Measurements from ENCODE around the gene GAA. TPM values are rescaled to one million over a fixed set of nuclear protein-coding genes. Genes with fewer than 3 reads are reported as not detected.
A peak's percentile ranks its signal among the peaks of the same experiment; 100 is the strongest.

GAA gene
- total RNA-seq (2014; rRNA removed; shearing (Covaris generic)) (34.8 and 43.2 TPM in 2 replicates), total RNA-seq (2022) (51.6 and 59.4 TPM in 2 replicates), Bru-seq, nascent RNA (percentile 48 among the genes with signal in this experiment), BruChase-seq, experiment 1, labeled RNA remaining after a 6-hour chase (percentile 57 among the genes with signal in this experiment), BruChase-seq, experiment 2, labeled RNA remaining after a 2-hour chase (percentile 49 among the genes with signal in this experiment)
- long read RNA-seq, transcript GAA-202 (21 exons, 3,549 nt) = major isoform, 29 of 101 reads
- long read RNA-seq, transcript GAA-201 (20 exons, 3,626 nt) = minor isoform, 7 of 101 reads
- long read RNA-seq, transcript GAA-208 (2 exons, 952 nt) = minor isoform, 5 of 101 reads
- long read RNA-seq, partial matches to known transcripts = 21 of 101 reads
- long read RNA-seq, other reads (novel, unspliced or antisense) = 38 of 101 reads

- Histone ChIP-seq H3K4me3 (ENCODE audit: low read depth, low read length, poor library complexity, severe bottlenecking) (peak within 1 kb of the TSS; percentile 75), H4K20me1 (ENCODE audit: insufficient read depth, low read length) (no peaks in the 10 kb centered on the region), H3K36me3 (ENCODE audit: insufficient read depth, low read length) (no peaks in the 10 kb centered on the region), H2AFZ (ENCODE audit: low read length) (peak within 1 kb of the TSS; percentile 98), H3K9me2 (ENCODE audit: insufficient read depth, low read length) (no peaks in the 10 kb centered on the region), H3K4me1 (ENCODE audit: insufficient read depth, low read length, poor library complexity, severe bottlenecking) (peaks cover 22% of the 10 kb centered on the region), H3K27ac (ENCODE audit: low read depth, low read length, poor library complexity, severe bottlenecking) (no peak within 1 kb of the TSS), H3K9me3 (ENCODE audit: low read length) (no peaks in the 10 kb centered on the region), H3K4me2 (ENCODE audit: low read length) (peak within 1 kb of the TSS; percentile 91), H3K79me2 (ENCODE audit: insufficient read depth, low read depth, low read length) (no peaks in the 10 kb centered on the region)
- peak; percentile 97 for DNase-seq (ENCODE audit: low spot score)
- TF ChIP-seq EZH2phosphoT487 (IDR thresholded peaks at IDR 0.05; ENCODE audit: borderline replicate concordance, low read depth, low read length) (no peak), CTCF (conservative IDR thresholded peaks at IDR 0.05; ENCODE audit: low read length) (peak; percentile 84)
- POLR2A ChIA-PET = interaction anchor here (0.6 to 1.3 kb wide), 4 partner anchors 9 to 47 kb away, joined by 3 to 4 read pairs (median 4); no protein-coding TSS in a partner anchor
- CTCF ChIA-PET (ENCODE audit: unreplicated experiment) = interaction anchor here (0.5 to 1.3 kb wide), 5 partner anchors 19 to 342 kb away, joined by 3 to 10 read pairs (median 3); no protein-coding TSS in a partner anchor
- BruUV-seq (replicated peaks) = no TSS peak
- intact Hi-C loops (cut with micrococcal nuclease; ENCODE audit: unreplicated experiment) = loop anchor here (2.0 to 5.0 kb wide), 2 partner anchors 46 to 152 kb away; partner anchors contain the start of gene EIF4A3
Measured at GRCh38 chr17:80101011-80101945, at the start of gene GAA. Gene GAA (plus strand): TSS chr17:80101581. CDS start chr17:80104587, 3,006 bp downstream.

GRCh38 chr17:80051681-80052080 is 49.7 kb upstream of the GAA start:
- TF ChIP-seq CTCF (conservative IDR thresholded peaks at IDR 0.05; ENCODE audit: low read length) = no peak
- no peak for TF ChIP-seq EZH2phosphoT487 (IDR thresholded peaks at IDR 0.05; ENCODE audit: borderline replicate concordance, low read depth, low read length)
- DNase-seq (ENCODE audit: low spot score) = no peak

More at GRCh38 chr17:80051681-80052080, 49.7 kb upstream of the GAA start:
- no peaks in the 10 kb centered on the region for H3K36me3 ChIP-seq (ENCODE audit: insufficient read depth, low read length)
- H3K4me3 ChIP-seq (ENCODE audit: low read depth, low read length, poor library complexity, severe bottlenecking) = no peak overlapping the region
- no peaks in the 10 kb centered on the region for H3K9me2 ChIP-seq (ENCODE audit: insufficient read depth, low read length)
- POLR2A ChIA-PET = no interaction called here
- intact Hi-C loops (cut with micrococcal nuclease; ENCODE audit: unreplicated experiment) = no loop called here
- no peaks in the 10 kb centered on the region for H4K20me1 ChIP-seq (ENCODE audit: insufficient read depth, low read length)
- CTCF ChIA-PET (ENCODE audit: unreplicated experiment) = no interaction called here
- no TSS peak for BruUV-seq (replicated peaks)
- no peaks in the 10 kb centered on the region for H3K4me1 ChIP-seq (ENCODE audit: insufficient read depth, low read length, poor library complexity, severe bottlenecking)
- no peaks in the 10 kb centered on the region for H3K79me2 ChIP-seq (ENCODE audit: insufficient read depth, low read depth, low read length)
- no peak overlapping the region for H3K4me2 ChIP-seq (ENCODE audit: low read length)
- H2AFZ ChIP-seq (ENCODE audit: low read length) = no peak overlapping the region
- no peaks in the 10 kb centered on the region for H3K9me3 ChIP-seq (ENCODE audit: low read length)
- H3K27ac ChIP-seq (ENCODE audit: low read depth, low read length, poor library complexity, severe bottlenecking) = no peak overlapping the region
